Fibroblast of skin of right quadriceps (primary cell): ENCODE measurements around the gene ALDH9A1.
A peak's percentile ranks its signal among the peaks of the same experiment; 100 is the strongest.
"Not testable (repeated sequence)": the region's sequence is repeated elsewhere in the genome, so short reads cannot be mapped to it uniquely, and the experiment has no call there.

Source experiments
- DNase-seq: peaks from one replicate; pipeline ENCODE4 v3.0.0-alpha.2; 2013

The ALDH9A1 gene

GRCh38 chr1:165686121-165686970 is 12.0 kb downstream of the ALDH9A1 start:
- DNase-seq: no peak

GRCh38 chr1:165683848-165684485 is 14.4 kb downstream of the ALDH9A1 start:
- DNase-seq: no peak

- not testable (repeated sequence) for DNase-seq
These were observed 17.6 kb downstream of the ALDH9A1 start for GRCh38 chr1:165680773-165681172.

GRCh38 chr1:165680303-165680702 is 18.1 kb downstream of the ALDH9A1 start:
- DNase-seq: no peak

- DNase-seq: no peak
These were observed 18.9 kb downstream of the ALDH9A1 start for GRCh38 chr1:165679282-165680036.

- DNase-seq: no peak
These were observed 19.9 kb downstream of the ALDH9A1 start for GRCh38 chr1:165678509-165678908.

GRCh38 chr1:165675794-165676193 is 22.6 kb downstream of the ALDH9A1 start:
- no peak for DNase-seq

GRCh38 chr1:165674599-165674998 is 23.8 kb downstream of the ALDH9A1 start:
- DNase-seq: no peak

GRCh38 chr1:165671526-165671925 is 26.8 kb downstream of the ALDH9A1 start:
- DNase-seq: no peak

- no peak for DNase-seq
These were observed 30.2 kb downstream of the ALDH9A1 start for GRCh38 chr1:165668184-165668583.

GRCh38 chr1:165666152-165666825 is 32.1 kb downstream of the ALDH9A1 start:
- DNase-seq: peak; percentile 53

GRCh38 chr1:165662186-165662585 is 36.2 kb downstream of the ALDH9A1 start:
- no peak for DNase-seq

GRCh38 chr1:165661703-165662102 is 36.7 kb downstream of the ALDH9A1 start:
- peak; percentile 23 for DNase-seq

- no peak for DNase-seq
These were observed 38.8 kb downstream of the ALDH9A1 start for GRCh38 chr1:165659581-165659895.

- DNase-seq: not testable (repeated sequence)
These were observed 39.4 kb downstream of the ALDH9A1 start for GRCh38 chr1:165658766-165659580.

GRCh38 chr1:165650981-165651625 is 47.3 kb downstream of the ALDH9A1 start:
- DNase-seq: no peak

- DNase-seq: no peak
These were observed 49.3 kb downstream of the ALDH9A1 start for GRCh38 chr1:165648919-165649572.

- DNase-seq: no peak
These were observed 50.4 kb downstream of the ALDH9A1 start for GRCh38 chr1:165647970-165648369.

- DNase-seq: no peak
These were observed 50.8 kb downstream of the ALDH9A1 start for GRCh38 chr1:165647517-165647916.

GRCh38 chr1:165645654-165646366 is 52.6 kb downstream of the ALDH9A1 start:
- no peak for DNase-seq
